Liver (tissue), 3 donors: Measurements from ENCODE around the gene PSMG3.

Source experiments
- EGR1 ChIP-seq, 2 donors: IDR thresholded peaks; 2 replicates each; pipeline ENCODE4 v1.6.1; 2016 to 2018; ENCODE audit warnings: antibody characterized with exemption in 2 of 2, low read depth in 2 of 2
- FOXA1 ChIP-seq: IDR thresholded peaks from 2 replicates; pipeline ENCODE4 v1.6.1; 2016; ENCODE audit warnings: antibody characterized with exemption
- FOXA2 ChIP-seq: IDR thresholded peaks from 2 replicates; pipeline ENCODE4 v1.6.1; 2016; ENCODE audit warnings: antibody characterized with exemption
- JUND ChIP-seq, 2 donors: IDR thresholded peaks; 2 replicates each; pipeline ENCODE4 v1.6.1; 2016; ENCODE audit warnings: antibody characterized with exemption in 2 of 2
- TAF1 ChIP-seq: conservative IDR thresholded peaks from 2 replicates; pipeline ENCODE4 v1.6.1; 2016; ENCODE audit warnings: antibody characterized with exemption, mild to moderate bottlenecking
- TF ChIP-seq, protein P1 (sequence below): IDR thresholded peaks from 2 replicates; pipeline ENCODE4 v1.6.1; 2016; ENCODE audit warnings: antibody characterized with exemption, mild to moderate bottlenecking
- TF ChIP-seq, protein P2 (sequence below): fragments of 150-350 bp; IDR thresholded peaks from 2 replicates; pipeline ENCODE4 v1.5.1; 2017; ENCODE audit warnings: improper control_type of control experiment, low read depth, low read length; ENCODE audit not compliant: missing input control
- TF ChIP-seq, protein P3 (sequence below): IDR thresholded peaks from 2 replicates; pipeline ENCODE4 v1.6.1; 2016; ENCODE audit warnings: antibody characterized with exemption
- donor health status: healthy.
- donor health status: healthy.

DNA sequence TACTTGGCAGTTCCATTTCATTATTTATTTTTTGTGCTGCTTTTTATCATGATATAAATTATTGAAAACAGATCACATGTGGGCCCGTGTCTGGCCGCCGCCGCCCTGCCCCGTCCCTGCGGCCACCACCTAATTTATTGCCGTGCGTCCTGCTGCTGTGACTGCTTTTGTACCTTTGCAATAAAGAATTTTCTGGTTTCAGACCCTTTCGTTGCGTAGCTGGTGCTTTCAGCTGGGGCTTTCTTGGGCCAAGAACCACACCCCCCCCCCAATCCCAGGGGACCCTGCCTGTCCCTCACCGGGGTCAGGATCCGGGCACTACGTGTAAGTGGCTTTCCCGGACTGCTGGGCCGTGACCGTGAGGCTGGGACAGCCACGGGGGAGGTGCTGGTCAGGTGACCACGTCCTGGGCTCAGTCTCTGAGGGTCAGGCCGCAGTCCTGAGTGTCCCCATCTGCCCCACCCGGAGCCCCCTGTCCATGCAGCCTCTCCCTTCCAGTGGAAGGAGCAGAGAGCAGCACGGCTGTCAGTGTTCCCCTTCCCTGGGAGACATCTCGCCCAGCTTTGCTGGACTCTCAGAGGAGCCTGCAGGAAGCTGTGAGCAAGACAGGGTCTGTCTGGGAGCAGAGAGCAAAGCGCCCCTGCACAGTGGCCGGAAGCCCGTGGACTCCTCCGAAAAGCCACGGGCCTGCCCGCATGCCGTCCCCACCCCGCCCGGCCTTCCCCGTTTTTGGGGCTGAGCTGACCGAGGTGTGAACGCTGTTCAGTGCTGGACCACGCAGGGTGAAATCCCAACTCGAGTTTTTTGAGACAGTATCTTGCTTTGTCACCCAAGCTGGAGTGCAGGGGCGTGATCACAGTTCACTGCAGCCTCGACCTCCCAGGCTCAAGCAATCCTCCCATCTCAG is 26.7 kb downstream of the PSMG3 start:
- TF ChIP-seq, protein P1, sequence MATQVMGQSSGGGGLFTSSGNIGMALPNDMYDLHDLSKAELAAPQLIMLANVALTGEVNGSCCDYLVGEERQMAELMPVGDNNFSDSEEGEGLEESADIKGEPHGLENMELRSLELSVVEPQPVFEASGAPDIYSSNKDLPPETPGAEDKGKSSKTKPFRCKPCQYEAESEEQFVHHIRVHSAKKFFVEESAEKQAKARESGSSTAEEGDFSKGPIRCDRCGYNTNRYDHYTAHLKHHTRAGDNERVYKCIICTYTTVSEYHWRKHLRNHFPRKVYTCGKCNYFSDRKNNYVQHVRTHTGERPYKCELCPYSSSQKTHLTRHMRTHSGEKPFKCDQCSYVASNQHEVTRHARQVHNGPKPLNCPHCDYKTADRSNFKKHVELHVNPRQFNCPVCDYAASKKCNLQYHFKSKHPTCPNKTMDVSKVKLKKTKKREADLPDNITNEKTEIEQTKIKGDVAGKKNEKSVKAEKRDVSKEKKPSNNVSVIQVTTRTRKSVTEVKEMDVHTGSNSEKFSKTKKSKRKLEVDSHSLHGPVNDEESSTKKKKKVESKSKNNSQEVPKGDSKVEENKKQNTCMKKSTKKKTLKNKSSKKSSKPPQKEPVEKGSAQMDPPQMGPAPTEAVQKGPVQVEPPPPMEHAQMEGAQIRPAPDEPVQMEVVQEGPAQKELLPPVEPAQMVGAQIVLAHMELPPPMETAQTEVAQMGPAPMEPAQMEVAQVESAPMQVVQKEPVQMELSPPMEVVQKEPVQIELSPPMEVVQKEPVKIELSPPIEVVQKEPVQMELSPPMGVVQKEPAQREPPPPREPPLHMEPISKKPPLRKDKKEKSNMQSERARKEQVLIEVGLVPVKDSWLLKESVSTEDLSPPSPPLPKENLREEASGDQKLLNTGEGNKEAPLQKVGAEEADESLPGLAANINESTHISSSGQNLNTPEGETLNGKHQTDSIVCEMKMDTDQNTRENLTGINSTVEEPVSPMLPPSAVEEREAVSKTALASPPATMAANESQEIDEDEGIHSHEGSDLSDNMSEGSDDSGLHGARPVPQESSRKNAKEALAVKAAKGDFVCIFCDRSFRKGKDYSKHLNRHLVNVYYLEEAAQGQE: no peak
- TF ChIP-seq, protein P2, sequence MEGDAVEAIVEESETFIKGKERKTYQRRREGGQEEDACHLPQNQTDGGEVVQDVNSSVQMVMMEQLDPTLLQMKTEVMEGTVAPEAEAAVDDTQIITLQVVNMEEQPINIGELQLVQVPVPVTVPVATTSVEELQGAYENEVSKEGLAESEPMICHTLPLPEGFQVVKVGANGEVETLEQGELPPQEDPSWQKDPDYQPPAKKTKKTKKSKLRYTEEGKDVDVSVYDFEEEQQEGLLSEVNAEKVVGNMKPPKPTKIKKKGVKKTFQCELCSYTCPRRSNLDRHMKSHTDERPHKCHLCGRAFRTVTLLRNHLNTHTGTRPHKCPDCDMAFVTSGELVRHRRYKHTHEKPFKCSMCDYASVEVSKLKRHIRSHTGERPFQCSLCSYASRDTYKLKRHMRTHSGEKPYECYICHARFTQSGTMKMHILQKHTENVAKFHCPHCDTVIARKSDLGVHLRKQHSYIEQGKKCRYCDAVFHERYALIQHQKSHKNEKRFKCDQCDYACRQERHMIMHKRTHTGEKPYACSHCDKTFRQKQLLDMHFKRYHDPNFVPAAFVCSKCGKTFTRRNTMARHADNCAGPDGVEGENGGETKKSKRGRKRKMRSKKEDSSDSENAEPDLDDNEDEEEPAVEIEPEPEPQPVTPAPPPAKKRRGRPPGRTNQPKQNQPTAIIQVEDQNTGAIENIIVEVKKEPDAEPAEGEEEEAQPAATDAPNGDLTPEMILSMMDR: no peak
- TF ChIP-seq TAF1 (no peak), JUND (IDR thresholded peaks at IDR 0.05) (no peak), FOXA1 (no peak), FOXA2 (no peak), EGR1 (IDR thresholded peaks at IDR 0.05; ENCODE audit: low read depth in 2 of 2) (no peak)
- TF ChIP-seq, protein P3, sequence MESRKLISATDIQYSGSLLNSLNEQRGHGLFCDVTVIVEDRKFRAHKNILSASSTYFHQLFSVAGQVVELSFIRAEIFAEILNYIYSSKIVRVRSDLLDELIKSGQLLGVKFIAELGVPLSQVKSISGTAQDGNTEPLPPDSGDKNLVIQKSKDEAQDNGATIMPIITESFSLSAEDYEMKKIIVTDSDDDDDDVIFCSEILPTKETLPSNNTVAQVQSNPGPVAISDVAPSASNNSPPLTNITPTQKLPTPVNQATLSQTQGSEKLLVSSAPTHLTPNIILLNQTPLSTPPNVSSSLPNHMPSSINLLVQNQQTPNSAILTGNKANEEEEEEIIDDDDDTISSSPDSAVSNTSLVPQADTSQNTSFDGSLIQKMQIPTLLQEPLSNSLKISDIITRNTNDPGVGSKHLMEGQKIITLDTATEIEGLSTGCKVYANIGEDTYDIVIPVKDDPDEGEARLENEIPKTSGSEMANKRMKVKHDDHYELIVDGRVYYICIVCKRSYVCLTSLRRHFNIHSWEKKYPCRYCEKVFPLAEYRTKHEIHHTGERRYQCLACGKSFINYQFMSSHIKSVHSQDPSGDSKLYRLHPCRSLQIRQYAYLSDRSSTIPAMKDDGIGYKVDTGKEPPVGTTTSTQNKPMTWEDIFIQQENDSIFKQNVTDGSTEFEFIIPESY: no peak
